Measurements from ENCODE around the gene PPP1R26. TPM values are rescaled to one million over a fixed set of nuclear protein-coding genes. Genes with fewer than 3 reads are reported as not detected.
"Not testable (repeated sequence)": the region's sequence is repeated elsewhere in the genome, so short reads cannot be mapped to it uniquely, and the experiment has no call there.

The PPP1R26 gene
- total and polyA plus RNA-seq, 2 of the 4 experiments (the other 2 are of a cell fraction) = 3.8 to 5.6 TPM

DNA sequence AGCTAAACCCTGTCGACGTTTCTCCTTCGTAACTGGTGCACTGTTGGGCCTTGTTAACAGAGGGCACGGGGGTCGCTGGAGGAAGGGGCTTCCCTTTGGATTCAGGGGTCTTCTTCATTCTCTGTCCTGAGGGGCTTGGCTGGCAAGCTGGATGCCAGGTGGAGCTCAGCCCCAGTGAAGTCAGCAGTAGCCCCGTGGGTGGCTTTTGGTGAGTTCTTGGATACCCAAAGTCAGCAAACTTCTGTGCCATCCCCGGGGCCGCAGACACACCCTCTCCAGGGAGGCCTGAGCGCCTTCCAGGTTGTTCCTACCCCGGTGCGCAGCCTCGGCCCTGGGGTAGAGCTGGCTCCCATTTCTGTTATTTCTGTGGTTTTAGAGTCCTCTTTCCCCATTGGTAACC is 54.1 kb downstream of the PPP1R26 start:
- ATAC-seq (ENCODE audit: low read depth) = no peak

DNA sequence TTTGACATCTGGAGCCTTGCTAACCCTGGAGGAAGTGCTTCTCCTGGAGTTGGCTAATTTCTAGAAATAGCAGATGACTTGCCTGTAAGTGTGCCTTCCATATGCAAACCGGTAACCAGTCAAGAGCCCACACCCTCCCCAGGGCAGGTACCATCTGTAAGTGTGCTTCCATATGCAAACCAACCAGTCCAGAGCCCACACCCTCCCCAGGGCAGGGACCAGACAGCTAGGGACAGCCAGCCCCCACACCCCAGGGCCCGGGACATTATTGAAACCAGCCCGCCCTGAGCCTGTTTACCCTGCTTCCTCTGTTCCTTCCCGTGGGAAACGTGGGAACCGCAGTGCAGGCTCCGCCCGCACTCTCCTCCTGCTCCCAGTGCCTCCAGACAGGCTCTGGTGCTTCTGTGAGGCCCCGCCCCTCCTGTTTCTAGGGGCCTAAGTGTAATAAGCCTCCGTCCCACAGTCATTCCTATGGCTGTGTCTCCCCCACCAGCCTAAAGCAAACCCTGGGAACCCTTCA is 54.7 kb downstream of the PPP1R26 start:
- H3K14ac ChIP-seq (replicated peaks; ENCODE audit: low read depth, low read length); in situ Hi-C loops (cut with MboI; ENCODE audit: low sequenced_read_pairs); dilution Hi-C loops (cut with HindIII; ENCODE audit: low sequenced_read_pairs, unreplicated experiment); H3K36me3 ChIP-seq (ENCODE audit: control insufficient read depth, insufficient read depth, low read length); H3K27me3 ChIP-seq (ENCODE audit: control insufficient read depth, insufficient read depth, low read length); H3K4me3 ChIP-seq (ENCODE audit: insufficient read depth, low read depth, low read length); H3K9me3 ChIP-seq (ENCODE audit: control insufficient read depth, insufficient read depth, low read length); ATAC-seq (ENCODE audit: low read depth); H3K27ac ChIP-seq (ENCODE audit: insufficient read depth, low read length); H4K8ac ChIP-seq (ENCODE audit: low read depth in 2 of 2, low read length in 2 of 2); H3K4me1 ChIP-seq (ENCODE audit: control insufficient read depth, insufficient read depth, low read length); intact Hi-C loops (cut with micrococcal nuclease); H4K5ac ChIP-seq (ENCODE audit: low read depth, low read length); H3K56ac ChIP-seq (ENCODE audit: extremely low read depth, insufficient read depth, low read length); POLR2A ChIA-PET (ENCODE audit: unreplicated experiment); H3K9me1 ChIP-seq (ENCODE audit: insufficient read depth, low read length); H3K18ac ChIP-seq (ENCODE audit: low read depth, low read length); DNase-seq; H3K79me1 ChIP-seq (ENCODE audit: low read depth in 1 of 2, low read length in 2 of 2); H3K9ac ChIP-seq (ENCODE audit: low read depth, low read length); H2AFZ ChIP-seq (replicated peaks; ENCODE audit: low read length, poor library complexity); H3K23ac ChIP-seq (ENCODE audit: low read depth, low read length); H4K20me1 ChIP-seq (ENCODE audit: insufficient read depth, low read length); H3K4ac ChIP-seq (ENCODE audit: low read depth, low read length); H2BK20ac ChIP-seq (ENCODE audit: low read depth, low read length); H2AK9ac ChIP-seq (replicated peaks; ENCODE audit: low read depth, low read length, poor library complexity); H2BK120ac ChIP-seq (ENCODE audit: low read depth, low read length); H2AK5ac ChIP-seq (ENCODE audit: low read depth, low read length); CTCF ChIA-PET; BruUV-seq (replicated peaks); H4K91ac ChIP-seq (ENCODE audit: insufficient read depth, low read depth, low read length); H2BK5ac ChIP-seq (ENCODE audit: low read depth, low read length, poor library complexity, severe bottlenecking); H3K4me2 ChIP-seq (ENCODE audit: low read depth, low read length); H2BK15ac ChIP-seq (ENCODE audit: low read depth, low read length): not testable (repeated sequence)
- 26% methylated on average over 6 of the region's 10 CpGs; no CpG with 5 or more reads in 1 of the 2 experiments for WGBS, 2 experiments (ENCODE audit: extremely low coverage in 2 of 2, insufficient read length in 1 of 2)

More for the DNA sequence above, 54.1 kb downstream of the PPP1R26 start:
- Histone ChIP-seq H3K9me1 (ENCODE audit: insufficient read depth, low read length) (no peaks in the 10 kb centered on the region), H2BK20ac (ENCODE audit: low read depth, low read length) (no peak overlapping the region), H3K4me2 (ENCODE audit: low read depth, low read length) (no peak overlapping the region), H3K56ac (ENCODE audit: extremely low read depth, insufficient read depth, low read length) (no peak overlapping the region), H3K27ac (ENCODE audit: insufficient read depth, low read length) (no peak overlapping the region), H4K5ac (ENCODE audit: low read depth, low read length) (no peak overlapping the region), H2BK5ac (ENCODE audit: low read depth, low read length, poor library complexity, severe bottlenecking) (no peak overlapping the region), H3K79me1 (ENCODE audit: low read depth in 1 of 2, low read length in 2 of 2) (no peaks in the 10 kb centered on the region), H4K20me1 (ENCODE audit: insufficient read depth, low read length) (no peaks in the 10 kb centered on the region), H3K36me3 (ENCODE audit: control insufficient read depth, insufficient read depth, low read length) (no peaks in the 10 kb centered on the region), H3K4me1 (ENCODE audit: control insufficient read depth, insufficient read depth, low read length) (no peaks in the 10 kb centered on the region), H3K18ac (ENCODE audit: low read depth, low read length) (no peak overlapping the region), H3K9ac (ENCODE audit: low read depth, low read length) (no peak overlapping the region), H3K23ac (ENCODE audit: low read depth, low read length) (no peak overlapping the region), H2AK9ac (replicated peaks; ENCODE audit: low read depth, low read length, poor library complexity) (no peak overlapping the region), H2BK15ac (ENCODE audit: low read depth, low read length) (no peak overlapping the region), H3K14ac (replicated peaks; ENCODE audit: low read depth, low read length) (no peak overlapping the region), H3K27me3 (ENCODE audit: control insufficient read depth, insufficient read depth, low read length) (peaks cover 6% of the 10 kb centered on the region), H3K9me3 (ENCODE audit: control insufficient read depth, insufficient read depth, low read length) (no peaks in the 10 kb centered on the region), H3K4ac (ENCODE audit: low read depth, low read length) (no peak overlapping the region), H4K91ac (ENCODE audit: insufficient read depth, low read depth, low read length) (no peak overlapping the region), H4K8ac (ENCODE audit: low read depth in 2 of 2, low read length in 2 of 2) (no peak overlapping the region), H2AFZ (replicated peaks; ENCODE audit: low read length, poor library complexity) (no peak overlapping the region), H2BK120ac (ENCODE audit: low read depth, low read length) (no peak overlapping the region), H3K4me3 (ENCODE audit: insufficient read depth, low read depth, low read length) (no peak overlapping the region), H2AK5ac (ENCODE audit: low read depth, low read length) (no peak overlapping the region)
- no TSS peak for BruUV-seq (replicated peaks)
- no peak for DNase-seq
- in situ Hi-C loops (cut with MboI; ENCODE audit: low sequenced_read_pairs) = no loop called here
- ChIA-PET CTCF (no interaction called here), POLR2A (ENCODE audit: unreplicated experiment) (no interaction called here)
- TF ChIP-seq, protein P1, sequence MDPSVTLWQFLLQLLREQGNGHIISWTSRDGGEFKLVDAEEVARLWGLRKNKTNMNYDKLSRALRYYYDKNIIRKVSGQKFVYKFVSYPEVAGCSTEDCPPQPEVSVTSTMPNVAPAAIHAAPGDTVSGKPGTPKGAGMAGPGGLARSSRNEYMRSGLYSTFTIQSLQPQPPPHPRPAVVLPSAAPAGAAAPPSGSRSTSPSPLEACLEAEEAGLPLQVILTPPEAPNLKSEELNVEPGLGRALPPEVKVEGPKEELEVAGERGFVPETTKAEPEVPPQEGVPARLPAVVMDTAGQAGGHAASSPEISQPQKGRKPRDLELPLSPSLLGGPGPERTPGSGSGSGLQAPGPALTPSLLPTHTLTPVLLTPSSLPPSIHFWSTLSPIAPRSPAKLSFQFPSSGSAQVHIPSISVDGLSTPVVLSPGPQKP (IDR thresholded peaks at IDR 0.05; ENCODE audit: borderline replicate concordance, low read depth, low read length) = no peak
- TF ChIP-seq NFE2L2 (IDR thresholded peaks at IDR 0.05; ENCODE audit: low read depth, low read length) = no peak
- TF ChIP-seq MXI1 (IDR thresholded peaks at IDR 0.05; ENCODE audit: borderline replicate concordance, low read depth, low read length) = no peak
- dilution Hi-C loops (cut with HindIII; ENCODE audit: low sequenced_read_pairs, unreplicated experiment) = no loop called here
- intact Hi-C loops (cut with micrococcal nuclease) = no loop called here
- 100% methylated on average over 1 of the region's 12 CpGs; no CpG with 5 or more reads in 1 of the 2 experiments for WGBS, 2 experiments (ENCODE audit: extremely low coverage in 2 of 2, insufficient read length in 1 of 2)
